D341Med (cell line): ENCODE measurements around the gene RAPGEF2.

Source experiments
- DNase-seq: peaks from one replicate; pipeline ENCODE4 v3.0.0; 2012; ENCODE audit warnings: low spot score

RAPGEF2 gene

GRCh38 chr4:159280442-159281172, 177.7 kb downstream of the RAPGEF2 start:
- no peak for DNase-seq

GRCh38 chr4:159281771-159282170, 178.9 kb downstream of the RAPGEF2 start:
- no peak for DNase-seq

- no peak for DNase-seq
These were observed 179.4 kb downstream of the RAPGEF2 start for GRCh38 chr4:159282329-159282728.

- no peak for DNase-seq
These were observed 180.1 kb downstream of the RAPGEF2 start for GRCh38 chr4:159282944-159283343.

GRCh38 chr4:159283696-159284095, 180.8 kb downstream of the RAPGEF2 start:
- no peak for DNase-seq

GRCh38 chr4:159284113-159284512, 181.2 kb downstream of the RAPGEF2 start:
- no peak for DNase-seq

- no peak for DNase-seq
These were observed 181.9 kb downstream of the RAPGEF2 start for GRCh38 chr4:159284733-159285132.

- no peak for DNase-seq
These were observed 184.9 kb downstream of the RAPGEF2 start for GRCh38 chr4:159287767-159288166.

GRCh38 chr4:159289682-159290081, 186.8 kb downstream of the RAPGEF2 start:
- no peak for DNase-seq

- DNase-seq, result no peak
These were observed 187.6 kb downstream of the RAPGEF2 start for GRCh38 chr4:159290321-159291030.

GRCh38 chr4:159291176-159291575, 188.3 kb downstream of the RAPGEF2 start:
- no peak for DNase-seq

- no peak for DNase-seq
These were observed 189.4 kb downstream of the RAPGEF2 start for GRCh38 chr4:159292137-159292896.

GRCh38 chr4:159293811-159294515, 191.1 kb downstream of the RAPGEF2 start:
- DNase-seq, result no peak

GRCh38 chr4:159296061-159296460, 193.2 kb downstream of the RAPGEF2 start:
- DNase-seq, result no peak

- no peak for DNase-seq
These were observed 194.2 kb downstream of the RAPGEF2 start for GRCh38 chr4:159297091-159297490.

GRCh38 chr4:159298502-159298901, 195.6 kb downstream of the RAPGEF2 start:
- DNase-seq, result no peak

GRCh38 chr4:159303435-159303834, 200.6 kb downstream of the RAPGEF2 start:
- DNase-seq, result no peak

- no peak for DNase-seq
These were observed 202.2 kb downstream of the RAPGEF2 start for GRCh38 chr4:159305129-159305528.

GRCh38 chr4:159307929-159308328, 205.1 kb downstream of the RAPGEF2 start:
- DNase-seq, result no peak

GRCh38 chr4:159308566-159309340, 205.9 kb downstream of the RAPGEF2 start:
- no peak for DNase-seq

- DNase-seq, result no peak
These were observed 209.4 kb downstream of the RAPGEF2 start for GRCh38 chr4:159312236-159312635.
